ENCODE results near the gene FGF22. TPM values are rescaled to one million over a fixed set of nuclear protein-coding genes. Genes with fewer than 3 reads are reported as not detected.

Gene FGF22
- polyA plus RNA-seq, 2 of the 4 experiments (the other 2 are of a cell fraction): 0.13 to 1.0 TPM

- H3K4me1 ChIP-seq: peaks cover 6% of the 10 kb centered on the region
- ATAC-seq (no peak), DNase-seq (ENCODE audit: low read depth in 1 of 2, low spot score in 1 of 2) (no peak), FAIRE-seq (no peak)
- H3K9me3 ChIP-seq: no peaks in the 10 kb centered on the region
- ChIA-PET CTCF (interaction anchor here (0.7 to 1.7 kb wide), 4 partner anchors 35 to 130 kb away, joined by 3 read pairs; partner anchors contain the start of gene FSTL3), POLR2A (interaction anchor here (0.6 kb wide), 1 partner anchor 17 kb away, joined by 3 read pairs; no protein-coding TSS in a partner anchor)
- no peak overlapping the region; the same call in 2 of the 3 replicates for H3K4me2 ChIP-seq
- no peak overlapping the region for H3K27ac ChIP-seq
- no peak for TF ChIP-seq CHD4 (IDR thresholded peaks at IDR 0.05; ENCODE audit: borderline replicate concordance)
- no peak for TF ChIP-seq POLR2AphosphoS2 (conservative IDR thresholded peaks at IDR 0.05; ENCODE audit: low read length)
- no peak for TF ChIP-seq HEYL (CRISPR knock-in tag; IDR thresholded peaks at IDR 0.05)
- TF ChIP-seq ZFP36 (IDR thresholded peaks at IDR 0.05; ENCODE audit: borderline replicate concordance, partially characterized antibody): no peak
- TF ChIP-seq, protein P1, sequence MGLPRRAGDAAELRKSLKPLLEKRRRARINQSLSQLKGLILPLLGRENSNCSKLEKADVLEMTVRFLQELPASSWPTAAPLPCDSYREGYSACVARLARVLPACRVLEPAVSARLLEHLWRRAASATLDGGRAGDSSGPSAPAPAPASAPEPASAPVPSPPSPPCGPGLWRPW (IDR thresholded peaks at IDR 0.05): no peak
- TF ChIP-seq CHD2 (IDR thresholded peaks at IDR 0.05; ENCODE audit: low read length, partially characterized antibody): no peak
- no peak for TF ChIP-seq PHF8 (IDR thresholded peaks at IDR 0.05; ENCODE audit: borderline replicate concordance, low read depth)
- no peak for TF ChIP-seq ZNF302 (CRISPR knock-in tag; IDR thresholded peaks at IDR 0.05)
- no peak for TF ChIP-seq CEBPB (IDR thresholded peaks at IDR 0.05)
- TF ChIP-seq, protein P2, sequence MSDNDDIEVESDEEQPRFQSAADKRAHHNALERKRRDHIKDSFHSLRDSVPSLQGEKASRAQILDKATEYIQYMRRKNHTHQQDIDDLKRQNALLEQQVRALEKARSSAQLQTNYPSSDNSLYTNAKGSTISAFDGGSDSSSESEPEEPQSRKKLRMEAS (IDR thresholded peaks at IDR 0.05): no peak
- TF ChIP-seq BCL3 (IDR thresholded peaks at IDR 0.05): no peak
- no peak for TF ChIP-seq MAFK (IDR thresholded peaks at IDR 0.05; ENCODE audit: partially characterized antibody)
- no peak for TF ChIP-seq NR3C1 (IDR thresholded peaks at IDR 0.05)
- TF ChIP-seq RARB (CRISPR knock-in tag; IDR thresholded peaks at IDR 0.05): no peak
- TF ChIP-seq, protein P3, sequence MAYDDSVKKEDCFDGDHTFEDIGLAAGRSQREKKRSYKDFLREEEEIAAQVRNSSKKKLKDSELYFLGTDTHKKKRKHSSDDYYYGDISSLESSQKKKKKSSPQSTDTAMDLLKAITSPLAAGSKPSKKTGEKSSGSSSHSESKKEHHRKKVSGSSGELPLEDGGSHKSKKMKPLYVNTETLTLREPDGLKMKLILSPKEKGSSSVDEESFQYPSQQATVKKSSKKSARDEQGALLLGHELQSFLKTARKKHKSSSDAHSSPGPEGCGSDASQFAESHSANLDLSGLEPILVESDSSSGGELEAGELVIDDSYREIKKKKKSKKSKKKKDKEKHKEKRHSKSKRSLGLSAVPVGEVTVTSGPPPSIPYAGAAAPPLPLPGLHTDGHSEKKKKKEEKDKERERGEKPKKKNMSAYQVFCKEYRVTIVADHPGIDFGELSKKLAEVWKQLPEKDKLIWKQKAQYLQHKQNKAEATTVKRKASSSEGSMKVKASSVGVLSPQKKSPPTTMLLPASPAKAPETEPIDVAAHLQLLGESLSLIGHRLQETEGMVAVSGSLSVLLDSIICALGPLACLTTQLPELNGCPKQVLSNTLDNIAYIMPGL (CRISPR knock-in tag; IDR thresholded peaks at IDR 0.05; ENCODE audit: borderline replicate concordance): no peak
- TF ChIP-seq USF2 (IDR thresholded peaks at IDR 0.05): no peak
- no peak for TF ChIP-seq GATA3 (IDR thresholded peaks at IDR 0.05; ENCODE audit: borderline replicate concordance)
- 100% methylated on average over 1 of the region's 31 CpGs for WGBS (ENCODE audit: missing lambda C conversion rate)
- no peak overlapping the region for H3K4me3 ChIP-seq
Observed at GRCh38 chr19:640606-641189, 1.0 kb downstream of the FGF22 start.

GRCh38 chr19:641702-642101 is 2.0 kb downstream of the FGF22 start:
- H3K4me3 ChIP-seq: no peak overlapping the region
- POLR2A ChIA-PET: no interaction called here
- no peak overlapping the region for H3K27ac ChIP-seq
- WGBS (ENCODE audit: missing lambda C conversion rate): 83% methylated on average over 9 of the region's 17 CpGs
- peaks cover 6% of the 10 kb centered on the region; the same call in 2 of the 3 replicates for H3K4me1 ChIP-seq
- CTCF ChIA-PET: interaction anchor here (1.0 to 1.7 kb wide), 3 partner anchors 34 to 215 kb away, joined by 3 read pairs; partner anchors contain the start of gene FSTL3
- no peak for TF ChIP-seq MYC (IDR thresholded peaks at IDR 0.05; ENCODE audit: borderline replicate concordance, low read length)
- no peak for TF ChIP-seq EHMT2 (IDR thresholded peaks at IDR 0.05; ENCODE audit: low read depth)
- TF ChIP-seq TP53 (CRISPR knock-in tag; IDR thresholded peaks at IDR 0.05): no peak
- TF ChIP-seq, protein P2 (IDR thresholded peaks at IDR 0.05): no peak
- TF ChIP-seq HEYL (CRISPR knock-in tag; IDR thresholded peaks at IDR 0.05): no peak
- TF ChIP-seq RCOR1 (IDR thresholded peaks at IDR 0.05; ENCODE audit: low read depth, low read length): no peak
- no peak for TF ChIP-seq KDM1A (IDR thresholded peaks at IDR 0.05; ENCODE audit: low read depth)
- TF ChIP-seq, protein P4, sequence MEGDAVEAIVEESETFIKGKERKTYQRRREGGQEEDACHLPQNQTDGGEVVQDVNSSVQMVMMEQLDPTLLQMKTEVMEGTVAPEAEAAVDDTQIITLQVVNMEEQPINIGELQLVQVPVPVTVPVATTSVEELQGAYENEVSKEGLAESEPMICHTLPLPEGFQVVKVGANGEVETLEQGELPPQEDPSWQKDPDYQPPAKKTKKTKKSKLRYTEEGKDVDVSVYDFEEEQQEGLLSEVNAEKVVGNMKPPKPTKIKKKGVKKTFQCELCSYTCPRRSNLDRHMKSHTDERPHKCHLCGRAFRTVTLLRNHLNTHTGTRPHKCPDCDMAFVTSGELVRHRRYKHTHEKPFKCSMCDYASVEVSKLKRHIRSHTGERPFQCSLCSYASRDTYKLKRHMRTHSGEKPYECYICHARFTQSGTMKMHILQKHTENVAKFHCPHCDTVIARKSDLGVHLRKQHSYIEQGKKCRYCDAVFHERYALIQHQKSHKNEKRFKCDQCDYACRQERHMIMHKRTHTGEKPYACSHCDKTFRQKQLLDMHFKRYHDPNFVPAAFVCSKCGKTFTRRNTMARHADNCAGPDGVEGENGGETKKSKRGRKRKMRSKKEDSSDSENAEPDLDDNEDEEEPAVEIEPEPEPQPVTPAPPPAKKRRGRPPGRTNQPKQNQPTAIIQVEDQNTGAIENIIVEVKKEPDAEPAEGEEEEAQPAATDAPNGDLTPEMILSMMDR (IDR thresholded peaks at IDR 0.05): no peak
- TF ChIP-seq, protein P5, sequence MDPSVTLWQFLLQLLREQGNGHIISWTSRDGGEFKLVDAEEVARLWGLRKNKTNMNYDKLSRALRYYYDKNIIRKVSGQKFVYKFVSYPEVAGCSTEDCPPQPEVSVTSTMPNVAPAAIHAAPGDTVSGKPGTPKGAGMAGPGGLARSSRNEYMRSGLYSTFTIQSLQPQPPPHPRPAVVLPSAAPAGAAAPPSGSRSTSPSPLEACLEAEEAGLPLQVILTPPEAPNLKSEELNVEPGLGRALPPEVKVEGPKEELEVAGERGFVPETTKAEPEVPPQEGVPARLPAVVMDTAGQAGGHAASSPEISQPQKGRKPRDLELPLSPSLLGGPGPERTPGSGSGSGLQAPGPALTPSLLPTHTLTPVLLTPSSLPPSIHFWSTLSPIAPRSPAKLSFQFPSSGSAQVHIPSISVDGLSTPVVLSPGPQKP (IDR thresholded peaks at IDR 0.05; ENCODE audit: low read depth, low read length): no peak
- no peak for TF ChIP-seq HOXA7 (CRISPR knock-in tag; IDR thresholded peaks at IDR 0.05)
- TF ChIP-seq CEBPB (IDR thresholded peaks at IDR 0.05): no peak
- H3K4me2 ChIP-seq: no peak overlapping the region
- no peak for ATAC-seq
- no peak for FAIRE-seq
- no peak for DNase-seq (ENCODE audit: low read depth in 1 of 2, low spot score in 1 of 2)
- no peaks in the 10 kb centered on the region for H3K9me3 ChIP-seq
